ENCODE data around the gene SLC2A1. TPM values are rescaled to one million over a fixed set of nuclear protein-coding genes. Genes with fewer than 3 reads are reported as not detected.

Gene SLC2A1
- total and polyA plus RNA-seq, 9 of the 15 experiments (the other 6 are each of a cell fraction or from before 2014, with no cell fraction given) = 12.6 to 153 (median 48.0) TPM

- intact Hi-C loops (cut with micrococcal nuclease) (no loop called here), in situ Hi-C loops (cut with MboI) (no loop called here)
- H3K9me3 ChIP-seq (replicated peaks; ENCODE audit: control insufficient read depth, insufficient read depth, low read depth, low read length) = no peaks in the 10 kb centered on the region
- FAIRE-seq (no peak), DNase-seq (ENCODE audit: extremely low read depth in 1 of 4, low spot score in 3 of 4) (no peak), ATAC-seq (no peak)
- H3K4me3 ChIP-seq = no peak overlapping the region
- H3K27ac ChIP-seq (ENCODE audit: extremely low read depth, low read depth, low read length) = peak overlapping the region; percentile 56; the same call in 2 of the 3 replicates
- peaks cover 100% of the 10 kb centered on the region for H3K79me2 ChIP-seq (ENCODE audit: control insufficient read depth, insufficient read depth, low read length)
- H3K9ac ChIP-seq (ENCODE audit: insufficient read depth in 1 of 2, low read depth in 2 of 2, low read length in 2 of 2) = peak overlapping the region; percentile 2 to 82; a peak in 1 of 4 replicates
- no peak overlapping the region for H2AFZ ChIP-seq (ENCODE audit: low read depth, low read length)
- WGBS (ENCODE audit: insufficient coverage, low coverage, missing lambda C conversion rate) = 82% methylated on average over 6 of the region's 6 CpGs
- H3K27me3 ChIP-seq (ENCODE audit: control insufficient read depth in 2 of 2, insufficient read depth in 2 of 2, low read length in 2 of 2) = no peaks in the 10 kb centered on the region
- peaks cover 72% of the 10 kb centered on the region for H4K20me1 ChIP-seq (replicated peaks; ENCODE audit: control insufficient read depth, insufficient read depth, low read length)
- no TSS peak for BruUV-seq (replicated peaks)
- peaks cover 28% of the 10 kb centered on the region for H3K9me1 ChIP-seq (ENCODE audit: control insufficient read depth, insufficient read depth, low read length)
- no peak overlapping the region; the same call in 1 of the 2 replicates for H3K4me2 ChIP-seq (ENCODE audit: insufficient read depth, low read length)
- H3K36me3 ChIP-seq (ENCODE audit: control insufficient read depth, insufficient read depth, low read length) = peaks cover 92% of the 10 kb centered on the region
- CTCF ChIA-PET (ENCODE audit: low intra/inter-chr PET ratio) = interaction anchor here (0.7 kb wide), 1 partner anchor 13 kb away, joined by 3 read pairs; no protein-coding TSS in a partner anchor
- POLR2A ChIA-PET = interaction anchor here (0.7 to 5.3 kb wide), 8 partner anchors 8 to 129 kb away, joined by 3 to 47 read pairs (median 5); no protein-coding TSS in a partner anchor
- peaks cover 86 to 87% of the 10 kb centered on the region in 2 experiments for H3K4me1 ChIP-seq (replicated peaks in 1 of 2; ENCODE audit: control insufficient read depth in 2 of 2, insufficient read depth in 2 of 2, low read length in 2 of 2)
- TF ChIP-seq GTF2F1 (IDR thresholded peaks at IDR 0.05; ENCODE audit: low read depth, low read length) = no peak
- TF ChIP-seq RBM17 (IDR thresholded peaks at IDR 0.05; ENCODE audit: borderline replicate concordance, low read depth, low read length) = no peak
- TF ChIP-seq FOXM1 (IDR thresholded peaks at IDR 0.05; ENCODE audit: low read depth) = no peak
- no peak for TF ChIP-seq FOXM1 (CRISPR knock-in tag; IDR thresholded peaks at IDR 0.05; ENCODE audit: low read depth)
- no peak for TF ChIP-seq E2F5 (CRISPR knock-in tag; IDR thresholded peaks at IDR 0.05)
- TF ChIP-seq, protein P1, sequence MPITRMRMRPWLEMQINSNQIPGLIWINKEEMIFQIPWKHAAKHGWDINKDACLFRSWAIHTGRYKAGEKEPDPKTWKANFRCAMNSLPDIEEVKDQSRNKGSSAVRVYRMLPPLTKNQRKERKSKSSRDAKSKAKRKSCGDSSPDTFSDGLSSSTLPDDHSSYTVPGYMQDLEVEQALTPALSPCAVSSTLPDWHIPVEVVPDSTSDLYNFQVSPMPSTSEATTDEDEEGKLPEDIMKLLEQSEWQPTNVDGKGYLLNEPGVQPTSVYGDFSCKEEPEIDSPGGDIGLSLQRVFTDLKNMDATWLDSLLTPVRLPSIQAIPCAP (CRISPR knock-in tag; IDR thresholded peaks at IDR 0.05; ENCODE audit: borderline replicate concordance) = no peak
- no peak for TF ChIP-seq ARHGAP35 (IDR thresholded peaks at IDR 0.05; ENCODE audit: partially characterized antibody)
- no peak for TF ChIP-seq BCL6 (CRISPR knock-in tag; IDR thresholded peaks at IDR 0.05)
- TF ChIP-seq DNMT1 (IDR thresholded peaks at IDR 0.05) = no peak
- TF ChIP-seq NR1H2 (CRISPR knock-in tag; IDR thresholded peaks at IDR 0.05) = no peak
- no peak for TF ChIP-seq NR3C1 (CRISPR knock-in tag; IDR thresholded peaks at IDR 0.05)
- no peak for TF ChIP-seq CC2D1A (IDR thresholded peaks at IDR 0.05)
- TF ChIP-seq ZC3H4 (CRISPR knock-in tag; IDR thresholded peaks at IDR 0.05; ENCODE audit: borderline replicate concordance) = no peak
- no peak for TF ChIP-seq SMARCA5 (IDR thresholded peaks at IDR 0.05)
- no peak for TF ChIP-seq ZNF445 (CRISPR knock-in tag; IDR thresholded peaks at IDR 0.05; ENCODE audit: low read depth)
- TF ChIP-seq ARID2 (IDR thresholded peaks at IDR 0.05) = no peak
- TF ChIP-seq KLF16 (IDR thresholded peaks at IDR 0.05) = no peak
- TF ChIP-seq RNF219 (CRISPR knock-in tag; IDR thresholded peaks at IDR 0.05) = no peak
- TF ChIP-seq HEY1 (CRISPR knock-in tag; IDR thresholded peaks at IDR 0.05; ENCODE audit: borderline replicate concordance) = no peak
- TF ChIP-seq NR2C1 (IDR thresholded peaks at IDR 0.05) = no peak
- TF ChIP-seq NR2C1 (tag; IDR thresholded peaks at IDR 0.05) = no peak
Observed at GRCh38 chr1:42943728-42944127, 14.9 kb downstream of the SLC2A1 start.
